Eye (tissue), 1 donor: ENCODE data around the gene MTFP1.
"Not testable (repeated sequence)": the region's sequence is repeated elsewhere in the genome, so short reads cannot be mapped to it uniquely, and the experiment has no call there.

Experiments
- DNase-seq: peaks from one replicate; pipeline ENCODE4 v3.0.0-alpha.2; 2015

The MTFP1 gene

GRCh38 chr22:30425616-30426387 lies at the start of gene MTFP1:
MTFP1 (plus strand) TSS chr22:30425768; CDS start chr22:30425880, 112 bp downstream.
- DNase-seq: peak; percentile 90

DNA sequence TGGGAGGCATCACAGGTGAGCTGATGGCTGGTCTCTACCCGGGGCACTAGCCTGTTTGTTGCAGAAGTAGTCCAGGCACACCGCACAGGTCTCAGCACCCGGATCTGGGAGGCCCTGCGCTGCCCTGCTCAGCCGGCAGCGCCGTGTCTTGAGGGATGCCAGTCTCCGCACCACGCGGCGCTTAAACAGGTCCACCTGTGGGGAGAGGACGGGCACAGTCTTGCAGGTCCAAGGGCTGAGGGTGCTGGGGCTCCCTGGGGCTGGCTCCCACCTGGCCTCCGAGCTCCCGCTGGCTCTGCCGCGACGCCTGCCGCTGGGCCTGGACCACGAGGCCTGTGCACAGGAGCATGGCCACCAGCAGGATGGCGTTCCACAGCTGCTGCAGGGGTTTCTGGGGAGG lies 45.6 kb upstream of the MTFP1 start:
- no peak for DNase-seq

- no peak for DNase-seq
These were observed 44.3 kb upstream of the MTFP1 start for GRCh38 chr22:30381264-30381663.

GRCh38 chr22:30382340-30382739 lies 43.2 kb upstream of the MTFP1 start:
- no peak for DNase-seq

- DNase-seq: no peak
These were observed 42.5 kb upstream of the MTFP1 start for GRCh38 chr22:30383061-30383460.

DNA sequence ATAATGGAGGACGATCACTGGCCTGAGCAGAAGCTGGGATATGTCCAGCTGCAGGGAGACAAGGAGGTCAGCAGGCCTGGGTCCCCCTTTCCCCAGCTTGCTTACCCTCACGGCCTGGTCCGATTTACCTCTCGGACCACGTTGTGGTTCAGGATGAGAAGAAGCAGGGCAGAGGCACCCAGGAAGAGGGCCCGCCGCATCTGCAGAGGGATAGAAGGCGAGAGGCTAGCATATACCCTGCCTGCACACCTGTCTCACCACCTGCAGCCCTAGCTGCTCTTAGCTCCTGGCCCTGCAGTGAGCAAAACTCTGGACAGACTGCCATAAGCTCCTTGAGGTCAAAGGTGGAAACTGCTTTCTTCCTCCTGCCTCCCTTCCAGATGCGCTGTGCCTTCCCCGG lies 39.6 kb upstream of the MTFP1 start:
- DNase-seq: no peak

- no peak for DNase-seq
These were observed 39.0 kb upstream of the MTFP1 start for GRCh38 chr22:30386608-30386959.

DNA sequence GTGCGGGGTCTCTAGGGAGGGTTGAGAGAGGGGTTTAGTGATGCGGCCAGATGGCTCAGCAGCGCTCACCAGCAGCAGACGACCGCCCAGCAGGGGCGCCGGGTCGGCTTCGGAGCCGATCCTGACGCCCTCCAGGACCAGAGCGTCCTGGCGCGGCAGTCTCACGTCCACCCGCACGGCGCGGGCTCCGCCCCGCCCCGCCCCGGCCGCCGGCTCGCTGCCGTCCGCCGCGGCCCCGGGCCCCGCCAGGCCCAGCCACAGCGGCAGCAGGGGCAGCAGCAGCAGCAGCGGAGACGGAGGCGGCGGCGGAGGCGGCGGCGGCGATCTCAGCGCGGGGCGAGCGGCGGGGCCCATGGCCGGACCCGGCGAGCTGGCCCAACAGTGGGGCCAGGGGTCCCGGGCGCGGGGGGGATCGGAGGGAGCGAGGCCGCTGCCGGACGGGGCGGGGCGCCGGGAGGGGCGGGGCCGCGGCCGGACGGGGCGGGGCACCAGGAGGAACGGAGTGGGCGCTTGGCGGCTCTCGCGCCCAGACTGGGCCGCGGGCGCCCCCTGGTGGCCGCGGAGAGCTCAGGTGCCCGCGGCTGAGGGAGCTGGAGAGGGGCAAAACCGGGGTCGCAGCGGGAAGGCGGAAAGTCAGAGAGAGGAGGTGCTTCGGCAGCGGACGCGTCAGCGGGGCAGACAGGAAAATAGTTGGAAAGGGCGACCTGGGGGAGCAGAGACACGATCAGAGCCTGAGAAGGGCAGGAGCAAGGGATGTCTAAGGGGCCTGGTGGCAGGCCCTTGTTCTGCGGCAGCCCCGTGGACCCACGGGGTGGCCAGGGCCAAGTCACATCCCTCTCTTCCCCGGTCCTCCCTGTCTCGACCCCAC lies 38.4 kb upstream of the MTFP1 start, which contains the start of gene RNF215:
RNF215 (minus strand) TSS at position 452 of the 868 bp plus-strand sequence; CDS start at position 354, 98 bp downstream.
- DNase-seq: peak; percentile 95

GRCh38 chr22:30390974-30391691 lies 34.4 kb upstream of the MTFP1 start:
- peak; percentile 74 for DNase-seq

- peak; percentile 53 for DNase-seq
These were observed 32.8 kb upstream of the MTFP1 start for GRCh38 chr22:30392661-30393321.

GRCh38 chr22:30393322-30393680 lies 32.3 kb upstream of the MTFP1 start:
- DNase-seq: no peak

- no peak for DNase-seq
These were observed 31.7 kb upstream of the MTFP1 start for GRCh38 chr22:30393885-30394284.

GRCh38 chr22:30396871-30397655 lies 28.5 kb upstream of the MTFP1 start, which contains the start of gene SEC14L2:
SEC14L2 (plus strand) TSS chr22:30397018; CDS start chr22:30397117, 99 bp downstream.
- peak; percentile 73 for DNase-seq

GRCh38 chr22:30397656-30398635 lies 27.6 kb upstream of the MTFP1 start:
- no peak for DNase-seq

DNA sequence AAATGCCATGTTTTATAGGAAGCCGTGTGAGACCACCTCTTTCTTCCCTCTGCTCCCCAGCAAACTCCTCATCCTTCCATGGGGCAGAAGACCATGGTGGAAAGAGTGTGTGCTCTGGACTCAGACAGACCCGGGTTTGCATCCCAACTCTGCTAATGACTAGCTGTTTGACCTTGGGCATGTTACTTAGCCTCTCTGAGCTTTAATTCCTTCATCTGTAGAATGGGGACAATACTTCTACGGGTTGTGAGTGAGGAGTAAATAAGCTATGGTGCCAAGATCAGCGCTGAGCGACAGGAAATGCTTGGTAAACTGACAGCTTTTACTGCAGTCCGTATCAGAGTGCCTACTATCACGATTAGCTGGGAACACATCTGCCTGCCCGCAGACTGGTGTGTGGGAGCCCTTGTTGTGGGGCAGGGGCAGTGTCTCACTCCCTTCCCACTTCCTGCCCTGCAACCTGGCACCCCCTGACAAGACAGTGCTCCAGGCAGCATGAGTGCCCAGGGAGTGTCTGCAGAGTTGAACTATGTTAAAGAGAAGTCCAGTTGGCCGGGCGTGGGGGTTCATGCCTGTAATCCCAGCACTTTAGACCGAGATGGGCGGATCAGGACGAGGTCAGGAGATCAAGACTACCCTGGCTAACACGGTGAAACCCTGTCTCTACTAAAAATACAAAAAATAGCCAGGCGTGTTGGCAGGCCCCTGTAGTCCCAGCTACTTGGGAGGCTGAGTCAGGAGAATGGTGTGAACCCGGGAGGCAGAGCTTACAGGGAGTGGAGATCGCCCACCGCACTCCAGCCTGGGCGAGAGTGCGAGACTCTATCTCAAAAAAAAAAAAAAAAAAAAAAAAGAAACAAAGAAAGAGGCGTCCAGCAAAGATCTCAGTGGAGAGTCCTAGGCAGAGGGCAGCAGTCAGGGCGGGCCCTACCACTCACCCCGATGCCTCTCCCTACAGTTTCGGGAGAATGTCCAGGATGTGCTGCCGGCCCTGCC lies 26.6 kb upstream of the MTFP1 start:
- no peak for DNase-seq

GRCh38 chr22:30399718-30400117 lies 25.9 kb upstream of the MTFP1 start:
- no peak for DNase-seq

GRCh38 chr22:30400159-30400558 lies 25.4 kb upstream of the MTFP1 start:
- DNase-seq: no peak

- DNase-seq: not testable (repeated sequence)
These were observed 24.5 kb upstream of the MTFP1 start for GRCh38 chr22:30401024-30401423.
